Measurements from ENCODE around the gene VMO1.

DNA sequence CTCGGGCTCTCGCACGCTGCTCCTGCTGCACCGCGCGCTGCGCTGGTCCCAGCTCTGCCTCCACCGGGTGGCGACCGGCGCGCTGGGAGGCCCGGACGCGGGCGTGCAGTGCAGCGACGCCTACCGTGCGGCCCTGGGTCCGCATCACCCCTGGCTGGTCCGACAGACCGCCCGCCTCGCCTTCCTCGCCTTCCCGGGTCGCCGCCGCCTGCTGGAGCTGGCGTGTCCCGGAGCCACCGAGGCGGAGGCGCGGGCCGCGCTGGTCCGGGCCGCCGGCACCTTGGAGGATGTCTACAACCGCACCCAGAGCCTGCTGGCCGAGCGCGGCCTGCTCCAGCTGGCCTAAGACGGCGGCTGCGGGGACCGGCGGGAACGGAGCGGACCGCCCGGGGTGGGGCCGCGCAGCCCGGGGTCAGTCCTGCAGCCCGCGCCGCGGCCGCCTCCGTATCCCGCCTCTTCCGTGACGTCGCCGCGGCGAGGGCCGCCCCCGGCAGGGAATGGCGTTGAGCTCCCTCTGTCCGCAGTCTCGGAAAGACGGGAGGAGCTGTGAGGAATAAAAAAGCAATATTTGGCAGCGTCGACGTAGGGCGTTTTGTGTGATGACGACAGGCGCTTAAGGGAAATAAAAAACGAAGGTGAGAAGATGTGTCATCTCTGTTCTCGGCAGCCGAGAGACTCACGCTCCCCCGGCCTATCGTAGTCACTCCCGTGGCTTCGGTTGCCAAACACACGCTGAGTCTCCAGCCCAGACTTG, 4.0 kb upstream of the VMO1 start:
- no peak for TF ChIP-seq EZH2 (IDR thresholded peaks at IDR 0.05; ENCODE audit: insufficient read depth, poor library complexity, severe bottlenecking)
- no peak for TF ChIP-seq EZH2phosphoT487 (IDR thresholded peaks at IDR 0.05; ENCODE audit: insufficient read depth, low read depth)
